Right renal cortex interstitium (tissue), 3 donors: Measurements from ENCODE around the gene TBX21. TPM values are rescaled to one million over a fixed set of nuclear protein-coding genes. Genes with fewer than 3 reads are reported as not detected.
"Not testable (repeated sequence)": the region's sequence is repeated elsewhere in the genome, so short reads cannot be mapped to it uniquely, and the experiment has no call there.

Source experiments
- DNase-seq, 3 donors: peaks; one replicate each; pipeline ENCODE4 v3.0.0-alpha.2; 2013; ENCODE audit warnings: low read depth in 3 of 3, low spot score in 2 of 3
- polyA plus RNA-seq, 3 donors: library from polyadenylated mRNA; unstranded; fragments of 120-200 nt; gene quantifications; one replicate each; pipeline ENCODE4 v1.2.1, GENCODE V29; 2013; ENCODE audit not compliant: insufficient read length in 3 of 3

Gene TBX21
- polyA plus RNA-seq, 3 donors: 0.10 to 0.17 (median 0.13) TPM

DNA sequence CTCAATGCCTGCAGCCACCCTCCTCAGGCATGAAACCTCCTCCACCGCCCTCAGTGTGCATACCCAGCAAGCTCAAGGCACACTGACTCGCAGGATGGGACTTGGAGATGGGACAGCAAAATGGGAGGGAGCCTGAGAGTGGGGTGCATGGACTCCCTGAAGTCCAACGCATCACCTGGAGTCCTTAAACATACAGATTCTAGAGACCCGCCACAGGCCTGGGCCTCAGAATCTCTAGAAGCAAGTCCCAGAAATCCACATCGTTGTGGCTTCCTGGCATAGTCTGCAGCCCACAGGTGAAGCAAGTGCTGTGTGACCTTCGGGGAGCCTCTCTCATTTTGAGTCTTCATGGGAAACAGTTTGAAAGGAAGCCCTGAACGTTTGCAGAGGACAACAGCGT is 3.6 kb upstream of the TBX21 start:
- no peak for DNase-seq

DNA sequence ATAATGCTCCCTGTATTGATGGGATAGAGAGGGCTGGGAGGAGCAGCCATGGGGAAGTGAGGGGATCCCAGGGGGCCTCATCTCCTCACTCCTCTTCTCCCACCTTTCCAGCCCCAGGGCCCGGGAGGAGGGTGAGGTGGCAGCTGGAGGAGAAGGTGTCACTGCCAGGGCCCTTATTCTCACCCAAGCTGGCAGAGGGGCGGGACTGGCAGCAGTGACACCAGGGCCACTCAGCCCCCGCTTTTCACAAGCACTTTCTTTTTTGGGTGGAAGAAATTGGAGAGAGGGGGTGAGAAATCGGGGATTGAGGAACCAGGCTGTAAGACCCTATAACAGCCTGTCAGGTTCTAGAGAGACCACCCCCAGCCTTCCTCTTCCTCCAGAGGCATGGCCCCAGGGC is 2.4 kb upstream of the TBX21 start:
- DNase-seq: no peak

DNA sequence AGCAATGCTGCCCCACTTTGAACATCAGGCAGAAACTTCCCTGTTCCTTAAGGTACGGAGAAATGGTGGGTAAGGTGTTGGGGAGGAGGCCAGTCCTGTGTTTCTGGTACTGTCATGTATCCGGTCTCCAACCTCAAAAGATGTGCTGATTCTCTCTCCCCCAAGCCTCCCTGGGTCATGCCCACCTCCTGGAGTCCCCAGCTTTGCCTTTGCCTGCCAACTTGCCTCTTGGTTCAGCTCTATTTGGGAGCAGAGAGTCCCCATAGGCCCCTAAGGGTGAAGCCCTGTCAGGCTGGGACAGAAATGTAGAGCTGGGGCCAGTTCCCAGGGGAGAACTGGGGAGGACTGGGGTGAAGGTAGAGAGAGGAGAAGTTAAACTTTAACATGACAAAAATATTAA is 1.6 kb upstream of the TBX21 start:
- DNase-seq: no peak

DNA sequence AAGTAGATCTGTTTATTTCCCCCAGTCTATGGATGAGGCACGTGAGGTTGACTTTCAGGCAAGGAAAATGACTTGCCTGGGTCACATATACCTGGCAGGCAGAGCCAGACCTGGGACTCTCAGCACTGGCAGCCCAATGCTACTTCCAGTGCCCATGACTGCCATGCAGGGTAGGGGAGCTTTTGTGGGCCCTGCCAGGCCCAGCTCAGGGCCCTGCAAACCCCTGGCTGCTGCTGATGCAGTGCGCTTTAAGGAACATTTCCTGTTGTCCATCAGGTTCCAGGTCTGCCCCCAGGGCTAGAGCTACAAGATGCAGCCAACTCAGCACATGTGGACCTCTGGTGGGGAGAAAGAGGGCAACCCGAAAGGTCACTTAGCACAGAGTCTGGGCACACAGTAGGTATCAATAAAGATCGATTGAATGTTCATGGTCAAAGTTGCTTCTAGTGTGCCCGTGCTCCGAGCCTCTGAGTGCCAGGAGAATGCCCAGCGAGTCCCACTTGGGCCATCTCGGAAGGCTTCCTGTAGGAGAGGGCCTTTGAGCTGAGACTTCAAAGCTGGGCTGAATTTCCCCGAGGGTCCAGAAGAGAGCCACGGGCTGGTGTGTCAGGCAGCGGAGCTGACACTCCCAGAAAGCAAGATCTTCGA is 513 bp upstream of the TBX21 start:
- DNase-seq: no peak

DNA sequence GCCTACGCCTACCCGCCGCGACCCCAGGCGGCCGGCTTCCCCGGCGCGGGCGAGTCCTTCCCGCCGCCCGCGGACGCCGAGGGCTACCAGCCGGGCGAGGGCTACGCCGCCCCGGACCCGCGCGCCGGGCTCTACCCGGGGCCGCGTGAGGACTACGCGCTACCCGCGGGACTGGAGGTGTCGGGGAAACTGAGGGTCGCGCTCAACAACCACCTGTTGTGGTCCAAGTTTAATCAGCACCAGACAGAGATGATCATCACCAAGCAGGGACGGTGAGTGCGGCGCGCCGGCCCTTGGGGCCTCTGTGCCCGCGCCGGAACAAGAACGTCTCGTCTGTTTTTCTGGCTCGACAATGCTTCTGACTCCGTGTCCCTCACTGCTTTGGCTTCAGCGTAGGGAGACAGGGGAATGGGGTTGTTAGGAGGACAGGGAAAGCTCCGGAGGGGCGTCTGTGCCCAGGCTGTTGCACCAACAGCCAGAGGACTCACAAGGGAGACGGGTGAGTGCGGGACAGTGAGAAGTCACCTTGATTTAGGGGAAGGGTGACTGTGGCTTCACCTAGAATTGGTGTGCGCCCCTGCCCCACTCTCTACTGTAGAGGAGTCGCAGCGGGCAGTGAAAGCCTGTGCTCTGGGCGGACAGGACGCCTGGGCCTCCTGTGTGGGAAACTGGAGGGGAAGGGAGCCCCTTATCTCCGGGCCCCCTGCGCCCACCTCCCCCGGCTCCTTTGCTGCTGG is 806 bp downstream of the TBX21 start:
- DNase-seq: no peak

- DNase-seq: no peak
These were observed 2.1 kb downstream of the TBX21 start for GRCh38 chr17:47735139-47735464.

DNA sequence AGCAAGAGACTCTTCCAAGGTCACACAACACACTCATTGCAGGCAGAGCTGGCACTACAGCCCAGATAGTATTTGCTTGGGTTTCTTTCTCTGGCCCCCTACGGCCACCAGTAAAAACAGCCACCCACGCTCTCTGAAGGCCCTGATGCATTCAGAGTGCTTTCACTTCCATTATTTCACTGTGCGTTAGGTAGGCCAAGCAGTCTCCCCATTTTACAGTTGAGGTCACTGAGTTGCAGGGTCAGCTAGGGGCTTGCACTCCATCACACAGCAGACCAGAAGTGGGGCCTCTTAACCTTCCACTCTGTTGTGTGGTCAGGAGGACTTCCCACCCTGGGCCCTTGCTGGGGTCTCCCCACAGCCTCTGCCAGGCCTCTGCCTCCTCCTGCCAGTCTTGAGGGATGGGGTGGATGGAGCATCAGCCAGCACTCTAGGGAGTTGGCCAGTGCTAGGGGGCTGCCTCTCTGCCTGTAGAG is 2.5 kb downstream of the TBX21 start:
- no peak for DNase-seq

- DNase-seq: no peak
These were observed 3.8 kb downstream of the TBX21 start for GRCh38 chr17:47736501-47737495.

- no peak for DNase-seq
These were observed 5.1 kb downstream of the TBX21 start for GRCh38 chr17:47738178-47738577.

GRCh38 chr17:47739150-47739549 is 6.1 kb downstream of the TBX21 start:
- DNase-seq: no peak

GRCh38 chr17:47739945-47740344 is 6.9 kb downstream of the TBX21 start:
- DNase-seq: not testable (repeated sequence)

GRCh38 chr17:47741109-47741792 is 8.2 kb downstream of the TBX21 start:
- no peak for DNase-seq

- no peak for DNase-seq
These were observed 8.7 kb downstream of the TBX21 start for GRCh38 chr17:47741793-47742145.

DNA sequence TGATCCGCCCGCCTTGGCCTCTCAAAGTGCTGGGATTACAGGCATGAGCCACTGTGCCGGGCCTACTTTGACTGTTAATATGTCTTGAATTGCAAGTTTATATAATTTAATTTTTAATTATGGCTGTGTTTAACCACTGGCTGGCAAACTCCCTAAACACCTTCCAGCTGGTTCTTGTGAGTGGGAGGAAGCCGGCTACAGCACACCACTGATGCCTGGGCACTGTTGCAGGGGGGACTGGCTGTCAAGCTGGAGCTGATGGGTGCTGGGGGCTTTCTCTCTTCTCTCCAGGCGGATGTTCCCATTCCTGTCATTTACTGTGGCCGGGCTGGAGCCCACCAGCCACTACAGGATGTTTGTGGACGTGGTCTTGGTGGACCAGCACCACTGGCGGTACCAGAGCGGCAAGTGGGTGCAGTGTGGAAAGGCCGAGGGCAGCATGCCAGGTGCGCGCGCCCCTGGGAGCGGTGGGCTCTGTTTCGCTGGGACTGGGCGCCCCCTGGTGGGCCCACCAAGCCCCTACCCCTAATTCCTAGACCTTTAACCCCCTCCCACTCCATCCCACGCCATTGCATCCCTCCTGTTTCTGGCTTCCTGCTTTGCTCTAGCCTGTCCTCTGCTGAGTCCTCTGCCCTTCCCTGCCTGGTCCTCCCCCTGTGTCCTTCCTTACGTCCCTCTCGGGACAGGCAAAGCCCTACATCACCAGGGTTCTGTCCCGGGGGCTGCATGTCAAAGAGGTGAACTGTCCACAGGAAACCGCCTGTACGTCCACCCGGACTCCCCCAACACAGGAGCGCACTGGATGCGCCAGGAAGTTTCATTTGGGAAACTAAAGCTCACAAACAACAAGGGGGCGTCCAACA is 9.5 kb downstream of the TBX21 start:
- no peak for DNase-seq

DNA sequence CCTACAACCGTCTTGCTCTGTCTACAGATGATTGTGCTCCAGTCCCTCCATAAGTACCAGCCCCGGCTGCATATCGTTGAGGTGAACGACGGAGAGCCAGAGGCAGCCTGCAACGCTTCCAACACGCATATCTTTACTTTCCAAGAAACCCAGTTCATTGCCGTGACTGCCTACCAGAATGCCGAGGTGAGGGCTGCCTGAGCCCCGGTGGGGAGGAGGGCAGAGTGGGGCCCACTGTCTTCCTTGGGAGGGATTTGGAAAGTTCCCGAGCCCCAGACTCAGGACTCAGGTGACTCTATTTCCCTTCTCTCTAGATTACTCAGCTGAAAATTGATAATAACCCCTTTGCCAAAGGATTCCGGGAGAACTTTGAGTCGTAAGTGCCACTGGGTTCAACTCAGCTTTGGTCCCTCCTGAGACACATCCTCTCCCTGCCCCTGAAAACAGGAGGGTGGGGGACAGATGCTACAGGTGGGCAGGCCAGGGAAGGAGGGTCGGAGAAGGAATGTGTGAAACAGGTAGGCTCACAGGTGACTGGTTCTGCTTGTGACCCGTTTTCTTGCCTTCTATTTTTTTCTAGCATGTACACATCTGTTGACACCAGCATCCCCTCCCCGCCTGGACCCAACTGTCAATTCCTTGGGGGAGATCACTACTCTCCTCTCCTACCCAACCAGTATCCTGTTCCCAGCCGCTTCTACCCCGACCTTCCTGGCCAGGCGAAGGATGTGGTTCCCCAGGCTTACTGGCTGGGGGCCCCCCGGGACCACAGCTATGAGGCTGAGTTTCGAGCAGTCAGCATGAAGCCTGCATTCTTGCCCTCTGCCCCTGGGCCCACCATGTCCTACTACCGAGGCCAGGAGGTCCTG is 11.4 kb downstream of the TBX21 start:
- DNase-seq: no peak

- DNase-seq: no peak
These were observed 12.0 kb downstream of the TBX21 start for GRCh38 chr17:47745037-47745380.

- DNase-seq: no peak
These were observed 18.4 kb downstream of the TBX21 start for GRCh38 chr17:47751471-47751870.

GRCh38 chr17:47757386-47757785 is 24.4 kb downstream of the TBX21 start:
- no peak for DNase-seq
